DMS153 treated with DMSO at 0.1 percent for 48 hours (cell line): Measurements from ENCODE around the gene TPPP2.

ENCODE experiments used
- DNase-seq: peaks from one replicate; lab custom pipeline; 2025; ENCODE audit not compliant: unreplicated experiment; lab: John Stamatoyannopoulos, UW

TPPP2 gene

GRCh38 chr14:21016413-21017190 is 13.4 kb upstream of the TPPP2 start:
- no peak for DNase-seq

DNA sequence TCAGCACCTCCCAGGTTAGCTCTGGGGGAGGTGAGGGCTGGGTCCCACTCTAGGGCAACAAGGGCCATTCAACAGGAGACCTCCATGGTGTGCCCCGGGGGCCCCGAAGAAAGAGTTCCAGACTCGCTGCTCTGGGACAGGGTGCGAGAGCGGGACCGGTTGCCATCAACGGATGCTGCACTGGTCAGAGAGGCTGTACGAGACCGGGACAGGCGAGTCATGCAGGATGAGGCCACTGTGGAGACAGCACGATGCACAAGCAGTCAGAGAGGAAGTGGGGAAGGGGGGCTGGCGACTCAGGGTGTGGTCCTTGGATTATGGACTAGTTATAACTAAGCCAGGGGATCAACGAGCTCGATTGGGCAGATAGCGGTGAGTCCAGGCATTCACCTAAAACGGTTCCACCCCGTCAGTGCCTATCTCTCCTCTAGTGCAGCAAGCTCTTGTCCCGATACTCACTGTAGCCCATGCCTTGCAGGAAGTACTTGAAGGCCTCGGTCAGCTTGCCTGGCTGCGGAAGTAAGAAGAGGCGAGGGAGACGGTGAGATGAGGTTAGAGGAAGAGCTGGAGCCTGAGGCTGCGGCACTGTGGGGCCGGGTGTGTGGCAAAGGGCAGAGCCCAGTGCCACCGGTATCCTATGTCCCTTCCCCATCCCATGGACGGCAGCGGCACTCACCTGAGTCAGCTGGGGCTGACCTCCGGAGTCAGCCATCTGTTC is 12.3 kb upstream of the TPPP2 start:
- no peak for DNase-seq

- no peak for DNase-seq
Observed at GRCh38 chr14:21018286-21018685, 11.7 kb upstream of the TPPP2 start.

DNA sequence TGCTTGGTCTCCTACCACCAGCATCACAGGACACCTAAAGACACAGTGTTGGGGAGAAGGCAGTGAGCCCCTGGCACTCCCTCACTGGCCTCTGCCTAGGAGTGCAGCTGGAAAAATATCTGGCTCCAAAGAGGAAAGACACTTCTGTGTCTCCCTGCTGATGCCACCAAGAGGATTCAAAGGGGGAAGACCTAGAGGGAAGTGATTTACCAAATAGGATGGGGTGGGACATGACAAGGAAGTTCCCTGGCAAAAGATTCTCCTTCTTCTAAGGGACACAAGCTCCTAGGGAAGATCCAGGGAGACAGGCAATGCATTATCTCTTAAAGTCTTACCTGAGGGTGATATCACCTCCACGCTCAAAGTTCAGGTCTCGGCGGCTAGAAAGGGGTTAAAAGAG is 11.2 kb upstream of the TPPP2 start:
- DNase-seq, result no peak

DNA sequence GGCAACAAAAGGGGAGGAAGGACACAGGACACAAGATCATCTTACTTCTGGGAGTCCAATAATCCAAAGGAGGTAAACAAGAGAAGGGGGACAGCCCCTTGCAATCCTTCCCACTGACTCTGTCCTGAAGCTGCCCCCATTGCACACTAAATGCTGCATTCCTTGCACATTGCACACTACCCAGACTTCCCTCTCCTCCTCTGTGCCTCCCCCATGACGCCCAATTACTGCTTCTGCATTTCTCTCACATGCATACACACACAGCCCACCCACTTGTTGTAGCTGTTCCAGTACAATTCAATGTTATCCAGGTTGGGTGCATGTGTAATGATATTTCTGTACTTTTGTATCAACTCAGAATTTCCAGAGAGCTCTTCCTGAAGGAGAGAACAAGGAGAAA is 10.7 kb upstream of the TPPP2 start:
- DNase-seq, result no peak

GRCh38 chr14:21020977-21021545 is 9.0 kb upstream of the TPPP2 start:
- DNase-seq, result no peak

- DNase-seq, result no peak
Observed at GRCh38 chr14:21022686-21023085, 7.3 kb upstream of the TPPP2 start.

- DNase-seq, result no peak
Observed at GRCh38 chr14:21023174-21023573, 6.8 kb upstream of the TPPP2 start.

GRCh38 chr14:21023817-21024584 is 6.0 kb upstream of the TPPP2 start:
- no peak for DNase-seq

DNA sequence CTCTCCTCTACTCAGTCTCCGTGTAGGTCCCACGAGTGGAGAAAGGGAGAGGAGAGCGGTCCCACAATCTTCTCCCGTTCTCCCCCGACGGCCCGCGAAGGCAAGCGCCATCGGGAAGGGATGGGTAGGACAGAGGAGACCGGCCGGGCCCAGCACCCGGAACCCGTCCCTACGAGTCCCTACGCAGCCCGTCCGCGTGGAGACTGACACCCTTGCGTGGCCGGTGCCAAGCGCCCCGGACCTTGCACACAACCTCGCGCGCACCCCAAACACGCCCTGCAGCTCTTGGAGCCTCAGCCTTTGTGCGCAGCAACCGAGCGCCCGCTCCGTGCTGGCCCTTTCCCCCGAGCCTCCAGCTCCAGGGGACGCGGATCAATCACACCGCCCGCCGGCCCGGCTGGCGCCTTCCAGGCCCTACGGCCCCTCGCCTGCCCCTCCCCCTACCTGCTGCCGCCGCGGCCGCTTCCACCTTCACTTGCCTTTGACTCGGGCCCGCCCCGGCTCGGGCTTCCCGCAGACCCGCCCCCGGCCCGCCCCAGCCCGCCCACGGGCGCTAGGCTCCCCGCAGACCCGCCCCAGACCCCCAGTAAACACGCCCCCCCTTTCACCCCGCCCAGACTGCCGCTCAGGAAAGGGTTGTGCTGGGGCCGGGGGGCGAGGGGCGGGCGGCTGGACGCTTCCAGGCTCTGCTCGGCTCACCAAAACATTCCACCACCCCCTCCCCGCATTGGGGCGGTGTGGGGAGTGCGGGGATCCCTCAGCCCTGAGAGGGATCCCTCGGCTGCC is 5.2 kb upstream of the TPPP2 start, which contains the start of gene NDRG2:
Gene NDRG2 (minus strand): TSS at position 477 of the 786 bp plus-strand sequence. CDS start 1,746 bp downstream, outside the sequence.
- no peak for DNase-seq

- DNase-seq, result no peak
Observed at GRCh38 chr14:21025371-21026273, 4.4 kb upstream of the TPPP2 start.

GRCh38 chr14:21026274-21026987 is 3.6 kb upstream of the TPPP2 start:
- no peak for DNase-seq

DNA sequence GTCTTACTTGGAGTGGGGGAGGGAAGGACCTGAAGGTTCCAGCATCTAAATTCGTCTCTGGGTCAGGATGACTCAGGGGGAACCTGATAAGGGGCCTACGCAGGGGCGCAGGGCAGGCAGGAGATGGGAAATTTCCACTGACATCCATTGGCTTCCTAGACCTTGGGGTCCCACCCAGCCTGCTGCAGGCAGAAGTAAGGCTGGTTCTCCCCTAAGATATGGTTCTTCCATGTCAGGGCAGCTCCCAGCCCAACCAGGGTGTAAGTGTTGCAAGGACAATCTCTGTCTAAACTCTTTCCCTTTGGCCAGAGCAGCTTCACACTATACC is 3.1 kb upstream of the TPPP2 start:
- no peak for DNase-seq

- no peak for DNase-seq
Observed at GRCh38 chr14:21030531-21030930, 514 bp downstream of the TPPP2 start.

DNA sequence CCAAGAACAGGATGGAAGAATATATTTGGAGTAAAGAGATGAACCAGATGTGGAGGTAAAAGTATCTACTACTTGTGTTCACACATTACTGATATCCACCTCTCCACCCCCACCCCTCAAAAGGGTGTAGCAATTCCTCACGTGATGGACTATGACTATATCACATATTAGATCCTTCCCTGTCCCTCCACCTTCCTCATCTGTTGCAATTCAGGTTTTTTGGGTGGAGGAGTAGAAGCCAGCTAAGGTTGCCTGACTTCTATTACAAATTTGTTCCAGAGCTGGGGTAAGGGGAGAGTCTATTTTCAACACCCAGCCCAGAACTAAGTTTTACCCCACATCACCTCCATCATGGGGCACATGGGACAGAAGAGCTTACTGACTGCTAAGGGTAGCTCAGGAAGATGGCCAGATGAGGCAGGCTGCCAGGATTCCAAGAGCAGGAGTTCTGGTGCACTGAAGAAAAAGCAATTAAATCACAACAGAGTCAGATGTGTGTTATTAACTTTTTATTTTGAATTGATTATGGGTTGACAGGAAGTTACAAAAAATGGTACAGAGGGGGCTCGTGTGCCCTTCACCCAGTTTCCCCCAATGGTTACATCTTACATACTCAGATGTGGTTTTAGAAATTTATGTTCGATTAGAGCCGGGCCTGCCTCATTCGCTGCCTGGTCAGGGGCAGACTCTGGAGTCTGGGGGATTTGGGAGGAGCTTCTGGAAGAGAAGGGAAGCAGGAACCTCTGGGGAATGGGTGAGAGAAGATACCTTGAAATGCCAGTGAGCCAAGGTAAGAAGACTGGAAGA is 2.5 kb downstream of the TPPP2 start:
- no peak for DNase-seq

DNA sequence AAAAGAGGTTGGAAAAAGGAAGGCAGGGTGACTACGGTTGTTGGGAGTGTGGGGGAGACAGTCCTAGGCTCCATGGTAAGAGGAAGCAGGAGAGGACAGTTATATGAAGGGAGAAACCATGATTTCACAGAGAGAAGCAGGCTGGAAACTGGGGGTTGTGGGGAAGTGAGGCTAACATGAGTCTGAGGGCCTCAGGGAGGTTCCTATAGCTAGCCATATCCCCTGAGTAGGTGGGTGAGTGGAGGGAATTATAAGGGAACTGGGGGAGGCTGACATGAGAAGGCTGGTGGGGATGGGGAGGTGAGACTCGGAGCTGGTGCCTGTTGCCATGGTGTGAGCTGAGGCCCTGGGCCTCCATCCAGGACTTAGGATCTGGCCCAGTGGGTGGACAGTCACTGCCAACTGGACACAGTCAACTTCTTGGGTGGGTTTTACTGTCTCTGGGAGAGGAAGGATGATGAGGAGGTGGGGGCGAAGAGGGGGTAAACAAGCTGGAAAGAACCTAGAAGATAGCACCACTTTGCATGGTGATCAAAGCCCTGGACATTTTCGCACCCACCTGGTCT is 3.2 kb downstream of the TPPP2 start:
- no peak for DNase-seq

DNA sequence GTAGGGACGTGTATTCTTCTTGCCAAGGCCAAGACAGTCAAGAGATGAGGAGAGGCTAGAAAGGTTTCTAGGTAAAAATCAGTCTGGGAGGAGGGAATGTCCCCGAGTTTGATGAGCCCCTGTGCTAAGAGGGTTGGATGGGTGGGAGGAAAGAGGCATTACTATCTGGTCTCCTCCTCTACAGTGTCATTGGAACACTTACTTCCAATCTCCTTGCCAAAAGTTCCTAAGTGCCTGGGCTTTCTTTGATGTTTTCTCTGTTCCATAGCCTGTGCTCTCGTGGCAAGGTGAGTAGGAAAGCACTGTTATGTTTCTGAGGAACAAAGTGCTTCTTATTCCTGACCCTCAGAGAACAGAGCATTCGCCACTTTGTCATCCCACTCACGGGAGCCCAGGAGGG is 4.7 kb downstream of the TPPP2 start, which contains the start of gene RNASE13:
Gene RNASE13 (minus strand): TSS at position 101 of the 400 bp plus-strand sequence. CDS start 519 bp downstream, outside the sequence.
- no peak for DNase-seq

DNA sequence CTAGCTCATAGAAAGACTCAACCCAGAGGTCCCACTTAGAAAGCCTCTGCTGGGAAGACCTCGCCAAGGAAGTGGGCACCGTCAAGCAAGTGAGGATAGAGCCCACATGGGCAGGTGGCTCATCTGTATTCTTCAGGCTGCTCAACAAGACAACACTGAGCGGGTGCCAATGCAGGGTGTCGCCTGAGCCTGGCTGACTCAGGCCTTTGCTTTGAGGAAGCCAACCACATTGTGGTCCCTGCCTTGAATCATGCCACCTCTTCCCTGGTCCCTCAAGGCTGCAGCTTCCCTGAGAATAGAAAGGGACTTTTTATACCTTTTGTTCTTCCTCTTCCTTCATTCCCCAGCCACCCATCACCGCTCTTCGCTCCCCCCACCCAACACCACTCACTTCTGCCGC is 6.7 kb downstream of the TPPP2 start:
- DNase-seq, result no peak
